ENCODE results near the gene CTNNB1. TPM values are rescaled to one million over a fixed set of nuclear protein-coding genes. Genes with fewer than 3 reads are reported as not detected.

Gene CTNNB1
- total RNA-seq, 4 donors from 2014 or later: 319 to 1,124 (median 518) TPM

- Histone ChIP-seq H3K36me3 (no peaks in the 10 kb centered on the region), H3K27me3 (no peaks in the 10 kb centered on the region), H3K4me1 (no peaks in the 10 kb centered on the region), H3K9me3 (no peaks in the 10 kb centered on the region), H3K27ac (no peak overlapping the region), H3K4me3 (no peak overlapping the region)
- DNase-seq: no peak
- intact Hi-C loops (cut with DNase I; ENCODE audit: low total_unique reads): no loop called here
- no peak for TF ChIP-seq POLR2A (IDR thresholded peaks at IDR 0.05)
- no peak for TF ChIP-seq CTCF (IDR thresholded peaks at IDR 0.05)
Observed at GRCh38 chr3:41173926-41174885, 25.1 kb upstream of the CTNNB1 start.

- intact Hi-C loops (cut with DNase I; ENCODE audit: low total_unique reads): no loop called here
- DNase-seq: no peak
- Histone ChIP-seq H3K36me3 (no peaks in the 10 kb centered on the region), H3K27ac (no peak overlapping the region), H3K4me3 (no peak overlapping the region), H3K27me3 (no peaks in the 10 kb centered on the region), H3K4me1 (no peaks in the 10 kb centered on the region), H3K9me3 (no peaks in the 10 kb centered on the region)
- TF ChIP-seq POLR2A (IDR thresholded peaks at IDR 0.05) (no peak), CTCF (IDR thresholded peaks at IDR 0.05) (no peak)
Observed at GRCh38 chr3:41175365-41175764, 23.9 kb upstream of the CTNNB1 start.

- DNase-seq: no peak
- Histone ChIP-seq H3K4me1 (no peaks in the 10 kb centered on the region), H3K4me3 (no peak overlapping the region), H3K27ac (no peak overlapping the region), H3K36me3 (no peaks in the 10 kb centered on the region), H3K27me3 (no peaks in the 10 kb centered on the region), H3K9me3 (no peaks in the 10 kb centered on the region)
- intact Hi-C loops (cut with DNase I; ENCODE audit: low total_unique reads): no loop called here
- TF ChIP-seq CTCF (IDR thresholded peaks at IDR 0.05) (no peak), POLR2A (IDR thresholded peaks at IDR 0.05) (no peak)
Observed at GRCh38 chr3:41176596-41176995, 22.7 kb upstream of the CTNNB1 start.

- H3K4me3 ChIP-seq: no peak overlapping the region
- no peak for DNase-seq
- H3K27me3 ChIP-seq: no peaks in the 10 kb centered on the region
- TF ChIP-seq CTCF (IDR thresholded peaks at IDR 0.05) (no peak), POLR2A (IDR thresholded peaks at IDR 0.05) (no peak)
- no peak overlapping the region for H3K27ac ChIP-seq
- intact Hi-C loops (cut with DNase I; ENCODE audit: low total_unique reads): no loop called here
- H3K9me3 ChIP-seq: no peaks in the 10 kb centered on the region
- no peaks in the 10 kb centered on the region for H3K36me3 ChIP-seq
- no peaks in the 10 kb centered on the region for H3K4me1 ChIP-seq
Observed at GRCh38 chr3:41178576-41178975, 20.7 kb upstream of the CTNNB1 start.

GRCh38 chr3:41180396-41180795 is 18.9 kb upstream of the CTNNB1 start:
- H3K27ac ChIP-seq: no peak overlapping the region
- no peaks in the 10 kb centered on the region for H3K4me1 ChIP-seq
- intact Hi-C loops (cut with DNase I; ENCODE audit: low total_unique reads): no loop called here
- no peaks in the 10 kb centered on the region for H3K36me3 ChIP-seq
- H3K4me3 ChIP-seq: no peak overlapping the region
- H3K27me3 ChIP-seq: no peaks in the 10 kb centered on the region
- TF ChIP-seq CTCF (IDR thresholded peaks at IDR 0.05): no peak
- no peak for TF ChIP-seq POLR2A (IDR thresholded peaks at IDR 0.05)
- H3K9me3 ChIP-seq: no peaks in the 10 kb centered on the region
- no peak for DNase-seq
